AG04449 (cell line): ENCODE measurements around the gene MEGF11.

ENCODE experiments used
- CTCF ChIA-PET: fragments of 350-600 bp; formaldehyde crosslinking; extraction: SDS; loops from one replicate; lab custom pipeline; 2021; ENCODE audit warnings: antibody characterized with exemption; lab: Yijun Ruan, JAX
- POLR2A ChIA-PET: fragments of 400-600, 350-600 bp; formaldehyde crosslinking; extraction: SDS; loops from one replicate; lab custom pipeline; 2020; ENCODE audit warnings: antibody characterized with exemption, inconsistent platforms; lab: Yijun Ruan, JAX
- DNase-seq: peaks from one replicate; pipeline ENCODE4 v3.0.0-alpha.2; 2010; ENCODE audit warnings: low read depth, low spot score
- H3K4me3 ChIP-seq: 2 replicates; pipeline ENCODE4 v1.5.1; 2011; ENCODE audit warnings: low read depth, mild to moderate bottlenecking, control low read depth, low read length
- TF ChIP-seq, protein P1 (sequence below): IDR thresholded peaks from one replicate; pipeline ENCODE4 v1.5.1; 2011; ENCODE audit warnings: mild to moderate bottlenecking, moderate library complexity, low read length, control low read depth, inconsistent platforms; ENCODE audit not compliant: insufficient read depth; ENCODE audit errors: missing control alignments

MEGF11 gene

DNA sequence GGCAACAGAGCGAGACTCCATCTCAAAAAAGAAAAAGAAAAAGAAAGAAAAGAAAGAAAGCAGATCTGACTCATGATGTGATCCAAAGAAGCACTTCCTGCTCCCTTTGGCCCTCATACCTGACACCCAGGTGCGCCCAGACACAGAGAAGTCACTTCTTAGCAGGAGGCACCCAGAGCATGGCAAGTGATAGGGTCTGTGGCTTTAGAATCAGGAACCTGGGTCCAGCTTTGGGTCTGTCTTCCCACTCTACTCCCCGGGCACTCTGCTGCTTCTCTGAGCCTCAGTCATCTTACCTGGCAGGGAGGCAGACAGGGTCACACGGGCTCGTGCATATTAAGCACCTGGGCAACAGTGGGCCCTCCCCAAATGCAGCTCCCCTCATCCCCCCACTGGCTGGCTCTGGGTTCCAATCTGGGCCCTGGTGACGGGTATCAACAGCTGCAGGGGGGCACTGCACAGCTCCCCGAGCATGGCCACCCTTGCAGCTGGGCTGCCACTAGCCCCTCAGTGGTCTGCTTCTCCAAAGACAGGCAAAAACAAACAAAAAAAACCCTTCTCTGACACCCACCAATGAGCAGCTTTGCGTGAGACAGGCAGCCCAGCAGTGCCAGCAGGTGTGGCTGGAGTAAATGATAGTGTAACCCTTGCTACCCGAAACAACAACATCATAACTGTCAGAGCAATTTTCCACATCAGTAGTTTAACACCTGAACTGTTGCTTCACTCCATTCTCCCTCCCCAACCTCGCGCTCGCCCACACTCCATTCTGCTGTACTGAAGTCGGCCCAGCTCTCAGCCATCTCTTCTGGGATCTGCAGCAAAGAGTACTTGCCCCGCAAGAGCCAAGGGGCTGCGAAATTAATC, 99.8 kb downstream of the MEGF11 start:
- POLR2A ChIA-PET = interaction anchor here (0.6 kb wide), 1 partner anchor 12 kb away, joined by 3 read pairs; no protein-coding TSS in a partner anchor

DNA sequence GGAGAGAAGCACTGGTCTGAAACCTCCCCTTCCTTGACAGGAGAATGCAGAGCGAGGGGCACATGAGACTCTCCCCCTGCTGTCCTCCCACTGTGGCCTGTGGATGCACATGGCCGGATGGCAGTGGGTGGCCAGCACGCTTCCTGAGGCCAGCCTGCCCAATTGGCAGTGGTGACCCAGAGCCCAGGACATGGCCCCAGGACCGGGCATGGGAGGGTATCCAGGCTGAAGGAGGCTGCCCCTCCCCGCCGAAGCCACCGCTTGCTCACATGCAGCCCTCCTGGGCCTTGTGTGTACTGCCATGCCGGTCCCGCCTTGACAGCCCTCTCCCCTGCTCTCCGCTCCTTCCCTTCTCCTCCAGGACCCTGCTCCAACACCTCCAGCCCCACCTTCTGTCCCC, 100.9 kb downstream of the MEGF11 start:
- ChIA-PET CTCF (no interaction called here), POLR2A (no interaction called here)
- TF ChIP-seq, protein P1, sequence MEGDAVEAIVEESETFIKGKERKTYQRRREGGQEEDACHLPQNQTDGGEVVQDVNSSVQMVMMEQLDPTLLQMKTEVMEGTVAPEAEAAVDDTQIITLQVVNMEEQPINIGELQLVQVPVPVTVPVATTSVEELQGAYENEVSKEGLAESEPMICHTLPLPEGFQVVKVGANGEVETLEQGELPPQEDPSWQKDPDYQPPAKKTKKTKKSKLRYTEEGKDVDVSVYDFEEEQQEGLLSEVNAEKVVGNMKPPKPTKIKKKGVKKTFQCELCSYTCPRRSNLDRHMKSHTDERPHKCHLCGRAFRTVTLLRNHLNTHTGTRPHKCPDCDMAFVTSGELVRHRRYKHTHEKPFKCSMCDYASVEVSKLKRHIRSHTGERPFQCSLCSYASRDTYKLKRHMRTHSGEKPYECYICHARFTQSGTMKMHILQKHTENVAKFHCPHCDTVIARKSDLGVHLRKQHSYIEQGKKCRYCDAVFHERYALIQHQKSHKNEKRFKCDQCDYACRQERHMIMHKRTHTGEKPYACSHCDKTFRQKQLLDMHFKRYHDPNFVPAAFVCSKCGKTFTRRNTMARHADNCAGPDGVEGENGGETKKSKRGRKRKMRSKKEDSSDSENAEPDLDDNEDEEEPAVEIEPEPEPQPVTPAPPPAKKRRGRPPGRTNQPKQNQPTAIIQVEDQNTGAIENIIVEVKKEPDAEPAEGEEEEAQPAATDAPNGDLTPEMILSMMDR = no peak
- no peak overlapping the region for H3K4me3 ChIP-seq
- no peak for DNase-seq

More for the DNA sequence above, 99.8 kb downstream of the MEGF11 start:
- TF ChIP-seq, protein P1 = no peak
- no peak overlapping the region for H3K4me3 ChIP-seq
- CTCF ChIA-PET = no interaction called here
- no peak for DNase-seq

DNA sequence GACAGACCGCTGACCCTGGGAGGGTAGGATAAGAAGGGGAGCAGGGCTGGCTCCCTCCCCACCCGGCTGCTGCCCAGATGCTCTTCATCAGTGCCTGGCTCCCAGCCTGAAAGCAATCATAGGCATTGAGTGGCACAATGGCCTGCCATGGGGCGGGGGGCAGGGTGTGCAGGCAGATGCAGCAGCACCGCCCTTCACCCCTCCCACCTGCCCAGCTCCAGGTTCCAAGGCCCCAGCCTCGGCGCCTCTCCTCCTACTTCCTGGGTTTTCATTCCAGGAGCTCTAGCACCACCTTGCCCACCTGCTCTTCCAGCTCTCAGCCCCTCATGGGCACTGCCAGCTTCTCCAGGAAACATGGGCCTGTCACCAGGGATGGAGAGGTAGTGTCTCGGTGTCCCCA, 101.7 kb downstream of the MEGF11 start:
- H3K4me3 ChIP-seq = no peak overlapping the region
- ChIA-PET CTCF (no interaction called here), POLR2A (no interaction called here)
- DNase-seq = no peak
- TF ChIP-seq, protein P1 = no peak

DNA sequence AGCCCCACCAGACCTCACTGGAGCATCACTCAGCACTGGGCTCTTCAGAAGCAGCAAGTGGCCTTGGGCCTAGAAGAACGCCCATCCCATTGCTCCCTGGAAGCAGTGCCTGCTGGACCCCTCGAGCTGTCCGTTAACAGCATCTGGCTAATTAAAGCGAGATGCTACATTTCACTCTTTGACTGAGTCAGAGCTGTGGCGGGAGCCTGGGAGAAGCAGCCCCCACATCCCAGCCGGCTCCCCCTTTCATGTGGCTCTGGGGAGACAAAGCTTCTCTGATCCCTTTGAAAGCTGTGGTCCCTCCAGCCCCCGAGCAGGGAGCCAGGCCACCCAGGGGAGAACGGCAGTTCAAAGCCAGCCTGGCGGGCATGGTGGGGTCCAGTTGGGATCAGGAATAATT, 103.7 kb downstream of the MEGF11 start:
- TF ChIP-seq, protein P1 = no peak
- ChIA-PET POLR2A (no interaction called here), CTCF (no interaction called here)
- no peak overlapping the region for H3K4me3 ChIP-seq
- no peak for DNase-seq

DNA sequence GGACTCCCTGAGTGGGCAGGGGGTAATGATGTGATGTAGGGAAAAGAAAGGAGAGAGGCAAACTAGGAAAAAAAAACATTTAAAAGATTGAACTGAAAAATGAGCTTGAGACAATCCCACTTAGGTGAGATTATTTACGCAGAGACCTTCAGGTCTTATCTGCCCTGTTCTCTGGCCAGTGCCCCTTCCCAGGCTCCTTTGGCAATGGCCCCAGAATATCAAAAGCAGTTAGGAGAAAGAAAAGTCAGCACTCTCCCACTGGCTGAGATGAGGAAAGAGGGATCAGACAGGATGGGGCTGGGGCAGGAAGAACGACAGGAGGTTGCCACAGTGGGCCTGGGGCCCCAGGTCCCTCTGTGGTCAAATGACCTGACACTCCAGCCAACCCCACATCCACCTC, 105.4 kb downstream of the MEGF11 start:
- ChIA-PET POLR2A (no interaction called here), CTCF (no interaction called here)
- DNase-seq = no peak
- TF ChIP-seq, protein P1 = no peak
- no peak overlapping the region for H3K4me3 ChIP-seq

DNA sequence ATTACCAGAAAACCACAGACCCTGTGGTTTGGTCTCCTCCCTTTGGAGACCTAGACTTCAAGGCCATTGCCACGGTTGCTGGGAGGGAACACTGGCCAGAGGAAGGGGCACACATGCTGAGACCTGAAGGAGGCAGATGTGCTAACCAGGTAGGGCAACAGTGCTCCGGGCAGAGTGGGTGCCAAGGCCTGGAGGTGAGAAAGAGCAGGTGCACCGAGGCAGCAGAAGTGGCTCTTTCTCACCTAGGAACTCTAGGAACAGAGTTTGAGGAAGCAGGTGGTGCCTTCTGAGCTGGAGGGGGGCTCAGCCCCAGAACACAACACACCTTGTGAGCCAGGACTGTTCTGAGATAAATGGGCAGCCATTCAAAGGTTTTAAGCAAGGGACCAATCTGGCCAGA, 106.1 kb downstream of the MEGF11 start:
- ChIA-PET POLR2A (no interaction called here), CTCF (no interaction called here)
- TF ChIP-seq, protein P1 = no peak
- H3K4me3 ChIP-seq = no peak overlapping the region
- no peak for DNase-seq
